ENCODE measurements around the gene KCNK13.
"Not testable (repeated sequence)": the region's sequence is repeated elsewhere in the genome, so short reads cannot be mapped to it uniquely, and the experiment has no call there.

The KCNK13 gene

GRCh38 chr14:90061685-90062126, at the start of gene KCNK13:
Gene KCNK13, plus strand, starts transcription at chr14:90061994. Its CDS starts 212 bp downstream, at chr14:90062206.
- DNase-seq (ENCODE audit: low read depth in 3 of 3, low spot score in 1 of 3), result no peak

GRCh38 chr14:90017371-90017770, 44.4 kb upstream of the KCNK13 start:
- DNase-seq (ENCODE audit: low read depth in 3 of 3, low spot score in 1 of 3), result no peak

- no peak for DNase-seq (ENCODE audit: low read depth in 3 of 3, low spot score in 1 of 3)
These were observed 41.8 kb upstream of the KCNK13 start for GRCh38 chr14:90019824-90020523.

DNA sequence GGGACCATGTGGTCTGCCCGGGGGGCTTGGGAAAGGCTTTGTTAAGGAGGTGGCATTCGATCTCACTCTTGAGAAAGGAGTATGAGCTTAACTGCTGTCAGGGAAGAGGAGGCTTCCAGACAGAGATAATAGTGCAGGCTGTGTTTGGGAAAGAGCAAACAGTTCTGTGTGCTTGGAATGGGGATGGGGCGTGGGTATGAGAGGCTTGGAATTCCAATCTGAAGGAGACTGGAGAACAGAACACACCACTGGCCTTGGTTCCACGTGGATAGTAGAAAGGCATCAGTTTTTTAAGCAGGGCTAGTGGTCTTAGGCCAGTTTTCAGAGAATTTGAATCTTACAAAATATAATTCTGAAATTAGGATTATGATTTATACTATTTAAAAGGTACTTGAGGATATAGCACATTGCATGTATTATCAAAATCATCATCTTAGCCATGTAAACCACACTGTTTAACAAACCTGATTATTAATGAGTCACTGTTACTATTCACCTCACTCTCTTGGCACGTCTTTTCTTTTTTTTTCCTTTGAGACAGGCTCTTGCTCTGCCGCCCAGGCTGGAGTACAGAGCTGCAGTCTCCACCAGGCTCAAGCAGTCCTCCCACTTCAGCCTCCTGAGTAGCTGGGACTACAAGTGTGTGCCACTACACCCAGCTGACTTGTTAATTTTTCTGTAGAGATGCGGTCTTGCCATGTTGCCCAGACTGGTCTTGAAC, 38.5 kb upstream of the KCNK13 start:
- no peak for DNase-seq (ENCODE audit: low read depth in 3 of 3, low spot score in 1 of 3)

DNA sequence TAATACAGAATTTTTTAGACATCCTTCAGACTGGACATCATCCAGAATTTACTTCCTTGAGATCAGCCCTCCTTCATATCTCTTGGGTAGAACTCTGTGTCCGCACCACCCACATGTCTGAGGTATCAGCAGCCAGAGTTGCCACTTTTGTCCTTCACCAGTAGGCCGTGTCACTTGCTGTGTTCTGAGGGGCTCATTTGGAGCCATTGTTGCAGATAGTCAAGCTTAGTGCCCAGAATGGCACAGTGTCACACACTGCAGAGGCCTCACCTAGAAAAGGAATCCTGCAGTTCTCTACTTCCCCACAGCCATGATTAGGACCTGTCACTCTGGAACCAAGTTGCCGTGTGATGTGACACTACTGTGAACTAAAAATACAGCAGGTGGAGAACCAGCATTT, 36.9 kb upstream of the KCNK13 start:
- DNase-seq (ENCODE audit: low read depth in 3 of 3, low spot score in 1 of 3), result no peak

DNA sequence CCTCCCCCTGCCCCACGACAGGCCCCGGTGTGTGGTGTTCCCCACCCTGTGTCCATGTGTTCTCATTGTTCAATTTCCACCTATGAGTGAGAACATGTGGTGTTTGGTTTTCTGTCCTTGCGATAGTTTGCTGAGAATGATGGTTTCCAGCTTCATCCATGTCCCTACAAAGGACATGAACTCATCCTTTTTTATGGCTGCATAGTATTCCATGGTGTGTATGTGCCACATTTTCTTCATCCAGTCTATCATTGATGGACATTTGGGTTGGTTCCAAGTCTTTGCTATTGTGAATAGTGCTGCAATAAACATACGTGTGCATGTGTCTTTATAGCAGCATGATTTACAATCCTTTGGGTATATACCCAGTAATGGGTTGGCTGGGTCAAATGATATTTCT, 35.2 kb upstream of the KCNK13 start:
- DNase-seq (ENCODE audit: low read depth in 3 of 3, low spot score in 1 of 3), result not testable (repeated sequence)

- no peak for DNase-seq (ENCODE audit: low read depth in 3 of 3, low spot score in 1 of 3)
These were observed 34.0 kb upstream of the KCNK13 start for GRCh38 chr14:90027842-90028241.

- DNase-seq (ENCODE audit: low read depth in 3 of 3, low spot score in 1 of 3), result no peak
These were observed 27.6 kb upstream of the KCNK13 start for GRCh38 chr14:90034156-90034555.

GRCh38 chr14:90034835-90035525, 26.8 kb upstream of the KCNK13 start:
- DNase-seq (ENCODE audit: low read depth in 3 of 3, low spot score in 1 of 3), result no peak

- no peak for DNase-seq (ENCODE audit: low read depth in 3 of 3, low spot score in 1 of 3)
These were observed 22.4 kb upstream of the KCNK13 start for GRCh38 chr14:90039253-90040010.

DNA sequence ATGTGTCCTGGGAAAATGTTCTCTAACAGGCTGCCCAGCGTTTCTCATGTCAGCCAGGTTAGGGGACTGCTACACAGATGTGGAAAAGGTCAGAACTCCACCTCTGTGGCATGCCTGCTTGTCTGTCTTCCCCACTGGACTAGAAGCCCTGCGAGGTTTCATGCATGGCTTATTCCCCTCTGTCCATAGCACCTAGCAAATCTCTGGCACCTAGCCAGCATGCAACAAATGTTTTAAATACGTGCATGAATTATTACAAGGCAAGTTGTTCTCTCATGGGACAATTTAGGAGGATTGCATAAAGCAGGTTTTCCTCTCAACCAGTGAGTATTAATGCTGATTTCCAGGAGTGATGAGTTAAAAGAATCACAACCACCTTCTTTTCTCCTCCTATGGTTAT, 21.4 kb upstream of the KCNK13 start:
- no peak for DNase-seq (ENCODE audit: low read depth in 3 of 3, low spot score in 1 of 3)

GRCh38 chr14:90042496-90043252, 19.1 kb upstream of the KCNK13 start:
- DNase-seq (ENCODE audit: low read depth in 3 of 3, low spot score in 1 of 3), result no peak

DNA sequence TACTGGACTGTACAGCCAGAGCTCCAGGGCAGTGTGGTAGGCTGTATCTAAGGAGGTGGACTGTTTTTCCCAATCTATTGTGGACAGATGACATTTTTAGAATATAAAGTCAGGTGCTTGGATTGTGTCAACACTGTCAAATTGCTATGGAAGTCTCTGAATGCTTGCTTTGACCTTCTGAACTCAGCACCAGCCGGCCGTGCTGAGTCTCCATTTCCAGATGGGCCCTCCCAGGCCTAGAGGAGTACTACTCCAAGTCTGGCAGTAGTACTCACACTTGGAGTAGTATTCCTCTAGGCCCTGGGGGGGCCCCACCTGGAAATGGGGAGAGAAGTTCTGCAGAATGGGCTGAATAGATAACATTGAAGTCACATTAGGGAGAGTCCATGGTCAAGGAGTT, 16.2 kb upstream of the KCNK13 start:
- no peak for DNase-seq (ENCODE audit: low read depth in 3 of 3, low spot score in 1 of 3)

GRCh38 chr14:90049390-90049789, 12.4 kb upstream of the KCNK13 start:
- no peak for DNase-seq (ENCODE audit: low read depth in 3 of 3, low spot score in 1 of 3)

- no peak for DNase-seq (ENCODE audit: low read depth in 3 of 3, low spot score in 1 of 3)
These were observed 11.5 kb upstream of the KCNK13 start for GRCh38 chr14:90050271-90050670.

- DNase-seq (ENCODE audit: low read depth in 3 of 3, low spot score in 1 of 3), result no peak
These were observed 8.8 kb upstream of the KCNK13 start for GRCh38 chr14:90053044-90053443.

DNA sequence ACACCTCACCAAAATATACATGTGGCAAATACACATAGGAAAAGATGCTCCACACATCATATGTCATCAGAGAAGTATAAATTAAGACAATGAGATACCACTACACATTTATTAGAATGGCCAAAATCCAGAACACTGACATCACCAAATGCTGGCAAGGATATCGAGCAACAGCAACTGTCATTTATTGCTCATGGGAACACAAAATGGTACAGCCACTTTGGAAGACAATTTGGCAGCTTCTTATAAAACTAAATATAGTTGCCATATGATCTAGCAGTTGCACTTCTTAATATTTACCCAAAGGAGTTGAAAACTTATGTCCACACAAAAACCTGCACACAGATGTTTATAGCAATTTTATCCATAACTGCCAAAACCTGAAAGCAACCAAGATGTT, 7.0 kb upstream of the KCNK13 start:
- no peak for DNase-seq (ENCODE audit: low read depth in 3 of 3, low spot score in 1 of 3)

DNA sequence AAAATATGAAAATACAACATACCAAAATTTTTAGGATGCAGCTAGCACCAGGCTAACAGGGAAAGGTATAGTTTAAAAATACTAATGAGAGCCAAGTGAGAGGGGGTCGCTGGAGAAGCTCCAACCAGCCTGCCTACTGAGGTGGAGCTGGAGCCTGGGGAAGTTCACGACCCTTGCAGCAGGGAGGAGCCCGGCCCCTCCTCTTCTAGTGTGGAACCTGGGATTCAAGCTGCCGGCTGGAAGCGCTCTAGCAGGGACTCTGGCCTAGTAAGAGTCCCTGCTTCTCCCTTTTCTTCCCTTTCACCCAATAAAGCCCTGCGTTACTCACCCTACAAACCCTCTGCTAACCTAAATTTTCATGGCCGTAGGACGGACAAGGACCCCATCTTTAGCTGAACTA, 5.0 kb upstream of the KCNK13 start:
- no peak for DNase-seq (ENCODE audit: low read depth in 3 of 3, low spot score in 1 of 3)

GRCh38 chr14:90058876-90059458, 2.8 kb upstream of the KCNK13 start:
- no peak for DNase-seq (ENCODE audit: low read depth in 3 of 3, low spot score in 1 of 3)

DNA sequence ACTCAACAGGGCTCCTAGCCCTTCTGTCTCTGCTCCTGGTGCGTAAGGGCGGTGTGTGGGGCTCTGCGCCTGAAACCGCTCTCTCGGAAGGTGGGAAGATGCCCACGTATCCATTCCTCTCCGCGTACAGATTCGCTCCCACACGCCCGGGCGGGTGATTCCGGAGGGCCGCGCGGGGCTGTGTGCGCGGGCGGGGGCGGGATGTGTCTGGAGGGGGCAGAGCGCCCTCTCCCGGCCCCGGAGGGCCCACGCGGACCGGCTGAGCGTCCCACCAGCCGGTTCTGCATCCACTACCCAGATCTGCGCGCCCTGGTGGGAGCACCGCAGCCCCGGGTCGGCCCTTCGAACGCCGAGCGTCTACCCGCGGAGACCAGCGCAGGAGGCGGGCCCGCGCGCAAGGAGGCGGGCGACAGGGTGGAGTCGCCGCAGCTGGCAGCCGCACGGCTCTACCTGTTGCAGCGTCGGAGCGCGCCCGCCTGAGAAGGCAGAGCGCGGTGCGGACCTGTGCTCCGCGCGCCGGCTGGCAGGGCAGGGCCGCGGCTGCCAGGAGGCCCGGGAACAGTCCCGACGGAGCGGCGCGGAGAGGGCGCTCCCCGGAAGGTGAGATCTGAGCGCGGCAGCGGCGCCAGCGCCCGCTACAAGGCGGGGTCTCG, 1.4 kb upstream of the KCNK13 start:
- DNase-seq (ENCODE audit: low read depth in 3 of 3, low spot score in 1 of 3), result peak in 1 of 3 donors; percentile 29
